ENCODE results near the gene STAT5A. TPM values are rescaled to one million over a fixed set of nuclear protein-coding genes. Genes with fewer than 3 reads are reported as not detected.
"Not testable (repeated sequence)": the region's sequence is repeated elsewhere in the genome, so short reads cannot be mapped to it uniquely, and the experiment has no call there.

Gene STAT5A
- total RNA-seq = 100 to 1,000 TPM; 151 to 200 (median 171) TPM

GRCh38 chr17:42287977-42288802 lies at the start of gene STAT5A:
Gene STAT5A (plus strand): TSS chr17:42288498. CDS start chr17:42289412, 914 bp downstream.
- DNase-seq (ENCODE audit: low spot score) = peak; percentile 34
- peak; percentile 86 for ATAC-seq (ENCODE audit: low FRiP score)
- TF ChIP-seq CTCF (IDR thresholded peaks at IDR 0.05) = no peak

GRCh38 chr17:42239576-42239975 lies 48.7 kb upstream of the STAT5A start:
- ATAC-seq (ENCODE audit: low FRiP score) = not testable (repeated sequence)

GRCh38 chr17:42240201-42240600 lies 48.1 kb upstream of the STAT5A start:
- TF ChIP-seq CTCF (IDR thresholded peaks at IDR 0.05) = no peak
- DNase-seq (ENCODE audit: low spot score) (no peak), ATAC-seq (ENCODE audit: low FRiP score) (no peak)

More at GRCh38 chr17:42239576-42239975, 48.7 kb upstream of the STAT5A start:
- not testable (repeated sequence) for DNase-seq (ENCODE audit: low spot score)

GRCh38 chr17:42240863-42241262 lies 47.4 kb upstream of the STAT5A start:
- DNase-seq (ENCODE audit: low spot score); ATAC-seq (ENCODE audit: low FRiP score): not testable (repeated sequence)

- TF ChIP-seq CTCF (IDR thresholded peaks at IDR 0.05) = no peak
- no peak for DNase-seq (ENCODE audit: low spot score)
- no peak for ATAC-seq (ENCODE audit: low FRiP score)
Measured at GRCh38 chr17:42241871-42242270, 46.4 kb upstream of the STAT5A start.

- no peak for ATAC-seq (ENCODE audit: low FRiP score)
- TF ChIP-seq CTCF (IDR thresholded peaks at IDR 0.05) = no peak
- no peak for DNase-seq (ENCODE audit: low spot score)
Measured at GRCh38 chr17:42243493-42243982, 44.8 kb upstream of the STAT5A start.

- not testable (repeated sequence) for DNase-seq (ENCODE audit: low spot score); ATAC-seq (ENCODE audit: low FRiP score)
Measured at GRCh38 chr17:42244116-42244515, 44.2 kb upstream of the STAT5A start.

- not testable (repeated sequence) for DNase-seq (ENCODE audit: low spot score); ATAC-seq (ENCODE audit: low FRiP score)
Measured at GRCh38 chr17:42245183-42245582, 43.1 kb upstream of the STAT5A start.

- DNase-seq (ENCODE audit: low spot score) (no peak), ATAC-seq (ENCODE audit: low FRiP score) (no peak)
- no peak for TF ChIP-seq CTCF (IDR thresholded peaks at IDR 0.05)
Measured at GRCh38 chr17:42246515-42246914, 41.8 kb upstream of the STAT5A start.
